H9 (cell line): ENCODE results near the gene ZBTB48. TPM values are rescaled to one million over a fixed set of nuclear protein-coding genes. Genes with fewer than 3 reads are reported as not detected.
A peak's percentile ranks its signal among the peaks of the same experiment; 100 is the strongest.

Experiments used
- DNase-seq: peaks from one replicate; pipeline ENCODE4 v3.0.0-alpha.2; 2017
- H2AFZ ChIP-seq: one replicate; pipeline ENCODE4 v1.6.1; 2013; ENCODE audit warnings: mild to moderate bottlenecking, low read length, control low read depth, moderate library complexity
- H2AK5ac ChIP-seq: 2 replicates; pipeline ENCODE4 v1.6.1; 2013; ENCODE audit warnings: low read length, control low read depth, mixed read lengths; ENCODE audit not compliant: insufficient read length
- H2BK120ac ChIP-seq: one replicate; pipeline ENCODE4 v1.6.1; 2013; ENCODE audit warnings: low read depth, mild to moderate bottlenecking, low read length, control low read depth, inconsistent platforms; ENCODE audit not compliant: poor library complexity, severe bottlenecking
- H2BK12ac ChIP-seq: 2 replicates; pipeline ENCODE4 v1.6.1; 2013; ENCODE audit warnings: low read length, control low read depth, mixed read lengths, low read depth; ENCODE audit not compliant: insufficient read length
- H2BK15ac ChIP-seq: 2 replicates; pipeline ENCODE4 v1.6.1; 2013; ENCODE audit warnings: low read depth, low read length, control low read depth
- H2BK20ac ChIP-seq: one replicate; pipeline ENCODE4 v1.6.1; 2013; ENCODE audit warnings: low read depth, mild to moderate bottlenecking, low read length, control low read depth, inconsistent platforms; ENCODE audit not compliant: poor library complexity, severe bottlenecking
- H2BK5ac ChIP-seq: 2 replicates; pipeline ENCODE4 v1.6.1; 2013; ENCODE audit warnings: low read length, control low read depth, mixed read lengths; ENCODE audit not compliant: insufficient read length
- H3K14ac ChIP-seq: 2 replicates; pipeline ENCODE4 v1.6.1; 2013; ENCODE audit warnings: low read length, control low read depth; ENCODE audit not compliant: insufficient read depth
- H3K18ac ChIP-seq: 2 replicates; pipeline ENCODE4 v1.6.1; 2013; ENCODE audit warnings: low read depth, mild to moderate bottlenecking, mixed read lengths, low read length, control low read depth; ENCODE audit not compliant: insufficient read length
- H3K23ac ChIP-seq: 2 replicates; pipeline ENCODE4 v1.6.1; 2013; ENCODE audit warnings: low read length, control low read depth, mixed read lengths, low read depth; ENCODE audit not compliant: insufficient read length
- H3K23me2 ChIP-seq: 2 replicates; pipeline ENCODE4 v1.6.1; 2013; ENCODE audit warnings: low read depth, mild to moderate bottlenecking, mixed read lengths, low read length, control low read depth; ENCODE audit not compliant: insufficient read length, poor library complexity, severe bottlenecking
- H3K27ac ChIP-seq: 2 replicates; pipeline ENCODE4 v1.5.1; 2013; ENCODE audit warnings: low read length, control low read depth, mixed read lengths, low read depth; ENCODE audit not compliant: insufficient read length
- H3K27me3 ChIP-seq: 2 replicates; pipeline ENCODE4 v1.6.1; 2013; ENCODE audit warnings: low read length, control low read depth, inconsistent platforms; ENCODE audit not compliant: insufficient read depth
- H3K4ac ChIP-seq: 2 replicates; pipeline ENCODE4 v1.6.1; 2013; ENCODE audit warnings: low read depth, mild to moderate bottlenecking, control low read depth, inconsistent platforms, low read length, moderate library complexity
- H3K4me1 ChIP-seq: 2 replicates; pipeline ENCODE4 v1.6.1; 2013; ENCODE audit warnings: low read length, control low read depth, inconsistent platforms; ENCODE audit not compliant: insufficient read depth
- H3K4me2 ChIP-seq: 2 replicates; pipeline ENCODE4 v1.6.1; 2013; ENCODE audit warnings: low read length, control low read depth, mixed read lengths; ENCODE audit not compliant: insufficient read length, insufficient read depth
- H3K56ac ChIP-seq: 2 replicates; pipeline ENCODE4 v1.6.1; 2013; ENCODE audit warnings: low read depth, mild to moderate bottlenecking, mixed read lengths, low read length, control low read depth; ENCODE audit not compliant: insufficient read length
- H3K79me1 ChIP-seq: 2 replicates; pipeline ENCODE4 v1.6.1; 2013; ENCODE audit warnings: low read depth, mild to moderate bottlenecking, moderate library complexity, low read length, control low read depth, inconsistent platforms; ENCODE audit not compliant: insufficient read depth, poor library complexity, severe bottlenecking
- H3K79me2 ChIP-seq: 2 replicates; pipeline ENCODE4 v1.6.1; 2013; ENCODE audit warnings: low read length, control low read depth, inconsistent platforms; ENCODE audit not compliant: insufficient read depth
- H3K9ac ChIP-seq: 2 replicates; pipeline ENCODE4 v1.6.1; 2013; ENCODE audit warnings: low read length, control low read depth, mixed read lengths; ENCODE audit not compliant: insufficient read length; ENCODE audit errors: extremely low read depth
- H3K9me3 ChIP-seq: one replicate; pipeline ENCODE4 v1.6.1; 2013; ENCODE audit warnings: low read depth, low read length, inconsistent platforms; ENCODE audit not compliant: control insufficient read depth
- H3T11ph ChIP-seq: one replicate; pipeline ENCODE4 v1.6.1; 2013; ENCODE audit warnings: mild to moderate bottlenecking, low read length, control low read depth, inconsistent platforms
- H4K20me1 ChIP-seq: one replicate; pipeline ENCODE4 v1.6.1; 2013; ENCODE audit not compliant: control insufficient read depth, insufficient read length, insufficient read depth
- H4K5ac ChIP-seq: 2 replicates; pipeline ENCODE4 v1.6.1; 2013; ENCODE audit warnings: low read depth, mild to moderate bottlenecking, mixed read lengths, low read length, control low read depth; ENCODE audit not compliant: insufficient read length
- H4K8ac ChIP-seq: replicated peaks from 2 replicates; pipeline ENCODE4 v1.6.1; 2013; ENCODE audit warnings: low read length, control low read depth, mixed read lengths, low read depth; ENCODE audit not compliant: insufficient read length
- H4K91ac ChIP-seq: 2 replicates; pipeline ENCODE4 v1.6.1; 2013; ENCODE audit warnings: low read depth, mild to moderate bottlenecking, moderate library complexity, mixed read lengths, low read length, control low read depth; ENCODE audit not compliant: insufficient read length
- H3K27ac Mint-ChIP-seq, 3 experiments: 2 replicates in 2 of 3; 3 replicates in 1 of 3; pipeline ENCODE4 v1.8.0; 2020 to 2021; ENCODE audit warnings: mixed read lengths in 3 of 3, mild to moderate bottlenecking in 1 of 3, moderate library complexity in 1 of 3
- H3K27me3 Mint-ChIP-seq: 2 replicates; pipeline ENCODE4 v1.8.0; 2021; ENCODE audit warnings: low read depth, mild to moderate bottlenecking, moderate library complexity, mixed read lengths
- H3K36me3 Mint-ChIP-seq, 3 experiments: 2 replicates in 2 of 3; 3 replicates in 1 of 3; pipeline ENCODE4 v1.8.0; 2020 to 2021; ENCODE audit warnings: low read depth in 3 of 3, mixed read lengths in 3 of 3; ENCODE audit not compliant: insufficient read depth in 1 of 3
- H3K4me1 Mint-ChIP-seq, 2 experiments: 2 replicates each; pipeline ENCODE4 v1.8.0; 2020; ENCODE audit warnings: mixed read lengths in 2 of 2
- H3K4me3 Mint-ChIP-seq, 2 experiments: 2 replicates in 1 of 2; 3 replicates in 1 of 2; pipeline ENCODE4 v1.8.0; 2020 to 2021; ENCODE audit warnings: mild to moderate bottlenecking in 2 of 2, mixed read lengths in 2 of 2, moderate library complexity in 1 of 2
- H3K9me3 Mint-ChIP-seq, 2 experiments: 2 replicates in 1 of 2; 3 replicates in 1 of 2; pipeline ENCODE4 v1.8.0; 2020; ENCODE audit warnings: mild to moderate bottlenecking in 2 of 2, mixed read lengths in 2 of 2, moderate library complexity in 1 of 2
- WGBS: extraction: QIAGEN DNeasy Blood & Tissue Kit; methylation state at CpG from one replicate; pipeline ENCODE4 v1.1.7; 2013; ENCODE audit warnings: missing lambda C conversion rate, low lambda C conversion rate, mixed read lengths; ENCODE audit not compliant: insufficient read length; ENCODE audit errors: extremely low coverage; 5-methylcytosine and 5-hydroxymethylcytosine counted together
- total RNA-seq: library from RNA; stranded (reverse); gene quantifications from 2 replicates; pipeline ENCODE4 v1.2.1, GENCODE V29; 2021
- TF ChIP-seq, protein P1 (sequence below): fragments of 200-600 bp; sonication (generic); conservative IDR thresholded peaks from 3 replicates; pipeline ENCODE4 v1.8.0; 2021; ENCODE audit warnings: antibody characterized with exemption, mild to moderate bottlenecking

ZBTB48 gene
- total RNA-seq, 1 experiment from 2014 or later, result 33.2 TPM

DNA sequence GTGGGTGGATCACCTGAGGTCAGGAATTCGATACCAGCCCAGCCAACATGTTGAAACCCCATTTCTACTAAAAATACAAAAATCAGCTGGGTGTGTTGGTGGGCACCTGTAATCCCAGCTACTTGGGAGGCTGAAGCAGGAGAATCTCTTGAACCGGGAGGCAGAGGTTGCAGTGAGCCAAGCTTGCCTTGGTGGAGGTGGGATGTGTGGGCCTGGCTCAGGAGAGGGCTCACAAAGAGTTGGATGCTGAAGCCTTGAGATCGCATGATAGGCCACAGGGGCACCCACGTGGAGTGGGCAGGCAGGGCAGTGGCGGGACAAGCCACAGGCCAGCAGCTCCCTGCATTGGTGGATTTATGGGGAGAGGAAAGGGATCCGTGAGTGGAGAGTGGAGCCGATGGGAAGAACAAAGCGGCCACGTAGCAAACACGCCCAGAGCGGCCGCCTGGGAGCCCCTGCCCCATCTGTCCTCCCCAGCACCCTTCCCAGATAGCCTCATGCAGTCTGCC, 49.2 kb downstream of the ZBTB48 start:
- H2BK5ac ChIP-seq, result no peak overlapping the region
- H3K27ac ChIP-seq, result no peak overlapping the region
- H4K5ac ChIP-seq, result no peak overlapping the region
- H2BK120ac ChIP-seq, result no peak overlapping the region
- peak overlapping the region in 1 of 3 experiments; percentile 44; a peak in 1 of 7 replicates for H3K27ac Mint-ChIP-seq
- H4K20me1 ChIP-seq, result no peaks in the 10 kb centered on the region
- H3K4me2 ChIP-seq, result no peak overlapping the region
- no peak for DNase-seq
- H3T11ph ChIP-seq, result no peak overlapping the region
- H4K8ac ChIP-seq, result no peak overlapping the region
- H3K27me3 ChIP-seq, result no peaks in the 10 kb centered on the region
- no peak overlapping the region for H3K56ac ChIP-seq
- H3K9me3 Mint-ChIP-seq, result no peaks in the 10 kb centered on the region
- H2BK20ac ChIP-seq, result no peak overlapping the region
- no CpG with 5 or more reads among the region's 12 CpGs for whole genome bisulfite sequencing
- no peak overlapping the region for H2BK12ac ChIP-seq
- no peaks in the 10 kb centered on the region for H3K27me3 Mint-ChIP-seq
- no peak overlapping the region for H3K23ac ChIP-seq
- H2BK15ac ChIP-seq, result no peak overlapping the region
- H3K36me3 Mint-ChIP-seq, result peaks cover 18 to 66% (median 48%) of the 10 kb centered on the region in 3 experiments
- H3K4ac ChIP-seq, result no peak overlapping the region
- no peak overlapping the region for H4K91ac ChIP-seq
- TF ChIP-seq, protein P1, sequence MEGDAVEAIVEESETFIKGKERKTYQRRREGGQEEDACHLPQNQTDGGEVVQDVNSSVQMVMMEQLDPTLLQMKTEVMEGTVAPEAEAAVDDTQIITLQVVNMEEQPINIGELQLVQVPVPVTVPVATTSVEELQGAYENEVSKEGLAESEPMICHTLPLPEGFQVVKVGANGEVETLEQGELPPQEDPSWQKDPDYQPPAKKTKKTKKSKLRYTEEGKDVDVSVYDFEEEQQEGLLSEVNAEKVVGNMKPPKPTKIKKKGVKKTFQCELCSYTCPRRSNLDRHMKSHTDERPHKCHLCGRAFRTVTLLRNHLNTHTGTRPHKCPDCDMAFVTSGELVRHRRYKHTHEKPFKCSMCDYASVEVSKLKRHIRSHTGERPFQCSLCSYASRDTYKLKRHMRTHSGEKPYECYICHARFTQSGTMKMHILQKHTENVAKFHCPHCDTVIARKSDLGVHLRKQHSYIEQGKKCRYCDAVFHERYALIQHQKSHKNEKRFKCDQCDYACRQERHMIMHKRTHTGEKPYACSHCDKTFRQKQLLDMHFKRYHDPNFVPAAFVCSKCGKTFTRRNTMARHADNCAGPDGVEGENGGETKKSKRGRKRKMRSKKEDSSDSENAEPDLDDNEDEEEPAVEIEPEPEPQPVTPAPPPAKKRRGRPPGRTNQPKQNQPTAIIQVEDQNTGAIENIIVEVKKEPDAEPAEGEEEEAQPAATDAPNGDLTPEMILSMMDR, result no peak
- H3K9me3 ChIP-seq, result no peaks in the 10 kb centered on the region
- H3K9ac ChIP-seq, result no peak overlapping the region
- no peaks in the 10 kb centered on the region for H3K4me1 ChIP-seq
- H3K14ac ChIP-seq, result no peak overlapping the region; the same call in 1 of the 2 replicates
- no peak overlapping the region for H3K18ac ChIP-seq
- H3K79me2 ChIP-seq, result 0 out of 2 replicates have a peak, but pooled peaks cover 2% of the 10 kb centered on the region
- no peaks in the 10 kb centered on the region for H3K79me1 ChIP-seq
- H3K23me2 ChIP-seq, result peaks cover 5% of the 10 kb centered on the region
- no peak overlapping the region for H2AK5ac ChIP-seq
- H3K4me1 Mint-ChIP-seq, result peaks cover 4 to 14% of the 10 kb centered on the region in 2 experiments
- H3K4me3 Mint-ChIP-seq, result no peak overlapping the region; a peak in 1 of 5 replicates
- H2AFZ ChIP-seq, result no peak overlapping the region
